Fibroblast of mammary gland (primary cell): ENCODE data around the gene TPSAB1.

Experiments
- DNase-seq: peaks from one replicate; pipeline ENCODE4 v3.0.0-alpha.2; 2010; ENCODE audit warnings: low read depth
- H3K4me3 ChIP-seq: 2 replicates; pipeline ENCODE4 v1.5.1; 2011; ENCODE audit warnings: low read depth, mild to moderate bottlenecking, low read length, moderate library complexity; ENCODE audit not compliant: control insufficient read depth
- CTCF ChIP-seq: conservative IDR thresholded peaks from 2 replicates; pipeline ENCODE4 v1.5.1; 2011; ENCODE audit warnings: low read depth, low read length, inconsistent platforms; ENCODE audit not compliant: control insufficient read depth, insufficient read depth

Gene TPSAB1

GRCh38 chr16:1216296-1216619, 24.2 kb upstream of the TPSAB1 start:
- no peak for DNase-seq
- no peak for TF ChIP-seq CTCF
- H3K4me3 ChIP-seq = no peak overlapping the region

GRCh38 chr16:1216681-1217400, 23.7 kb upstream of the TPSAB1 start:
- no peak overlapping the region for H3K4me3 ChIP-seq
- DNase-seq = no peak
- TF ChIP-seq CTCF = no peak

- TF ChIP-seq CTCF = no peak
- DNase-seq = no peak
- no peak overlapping the region for H3K4me3 ChIP-seq
Measured at GRCh38 chr16:1217526-1217925, 23.0 kb upstream of the TPSAB1 start.

GRCh38 chr16:1218061-1218929, 22.2 kb upstream of the TPSAB1 start:
- no peak overlapping the region for H3K4me3 ChIP-seq
- no peak for DNase-seq
- no peak for TF ChIP-seq CTCF

- no peak for TF ChIP-seq CTCF
- H3K4me3 ChIP-seq = no peak overlapping the region
- no peak for DNase-seq
Measured at GRCh38 chr16:1218930-1219611, 21.4 kb upstream of the TPSAB1 start.

- DNase-seq = no peak
- TF ChIP-seq CTCF = no peak
- no peak overlapping the region for H3K4me3 ChIP-seq
Measured at GRCh38 chr16:1220098-1220728, 20.3 kb upstream of the TPSAB1 start.
